Measurements from ENCODE around the gene TMEM165.

DNA sequence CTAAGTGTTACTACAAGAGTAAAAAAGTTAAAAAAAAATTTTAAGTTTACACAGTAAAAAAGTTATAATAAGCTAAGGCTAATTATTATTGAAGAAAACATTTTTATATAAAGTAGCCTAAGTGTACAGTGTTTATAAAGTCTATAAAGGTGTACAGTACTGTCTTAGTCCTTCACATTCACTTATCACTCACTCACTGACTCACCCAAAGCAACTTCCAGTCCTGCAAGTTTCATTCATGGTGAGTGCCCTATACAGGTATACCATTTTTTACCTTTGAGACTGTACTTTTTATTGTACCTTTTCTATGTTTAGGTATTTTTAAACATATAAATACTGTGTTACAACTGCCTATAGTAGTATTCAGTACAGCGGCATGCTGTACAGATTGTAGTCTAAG is 74.2 kb downstream of the TMEM165 start:
- TF ChIP-seq CTCF (IDR thresholded peaks at IDR 0.05) (no peak), POLR2A (IDR thresholded peaks at IDR 0.05) (no peak), EP300 (IDR thresholded peaks at IDR 0.05) (no peak)
